Vagina (tissue), 2 donors: ENCODE measurements around the gene GATD1.

Experiments
- POLR2A ChIP-seq, 2 donors: fragments of 450-650 bp; IDR thresholded peaks; one replicate each; pipeline ENCODE4 v1.6.1; 2017; ENCODE audit warnings: antibody characterized with exemption in 2 of 2, mild to moderate bottlenecking in 2 of 2, moderate library complexity in 2 of 2
- POLR2AphosphoS5 ChIP-seq, 2 donors: sonication (generic); formaldehyde crosslinking; IDR thresholded peaks; one replicate each; pipeline ENCODE4 v1.9.0; 2017; ENCODE audit warnings: antibody characterized with exemption in 2 of 2, mild to moderate bottlenecking in 2 of 2, low read depth in 1 of 2; ENCODE audit not compliant: insufficient read depth in 1 of 2
- TF ChIP-seq, protein P1 (sequence below), 3 experiments: fragments of 450-650 bp in 2 of 3; fragments of 200-600 bp in 1 of 3; sonication (generic) in 1 of 3; IDR thresholded peaks; one replicate each; pipeline ENCODE4 v1.5.1; 2017 to 2019; ENCODE audit warnings: antibody characterized with exemption in 3 of 3, mild to moderate bottlenecking in 2 of 3, moderate library complexity in 2 of 3

DNA sequence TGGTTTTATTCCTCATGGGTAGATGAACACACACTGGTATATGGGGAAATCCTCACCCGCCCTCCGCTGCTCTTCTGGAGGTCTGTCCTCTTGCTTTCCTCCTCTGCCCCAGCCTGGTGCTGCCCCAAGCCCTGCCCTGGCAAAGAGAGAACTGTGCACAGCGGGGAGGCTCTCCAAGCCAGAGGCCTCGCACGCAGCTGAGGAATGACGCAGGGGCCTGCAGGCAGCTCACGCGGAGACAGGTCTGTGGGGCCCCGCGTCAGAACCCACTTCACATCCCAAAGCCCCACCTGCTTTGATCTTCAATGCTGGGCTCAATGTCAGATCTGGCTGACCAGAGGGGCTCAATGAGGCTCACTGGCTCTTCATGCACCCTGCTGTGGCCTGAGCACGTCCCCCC is 10.0 kb downstream of the GATD1 start:
- TF ChIP-seq, protein P1, sequence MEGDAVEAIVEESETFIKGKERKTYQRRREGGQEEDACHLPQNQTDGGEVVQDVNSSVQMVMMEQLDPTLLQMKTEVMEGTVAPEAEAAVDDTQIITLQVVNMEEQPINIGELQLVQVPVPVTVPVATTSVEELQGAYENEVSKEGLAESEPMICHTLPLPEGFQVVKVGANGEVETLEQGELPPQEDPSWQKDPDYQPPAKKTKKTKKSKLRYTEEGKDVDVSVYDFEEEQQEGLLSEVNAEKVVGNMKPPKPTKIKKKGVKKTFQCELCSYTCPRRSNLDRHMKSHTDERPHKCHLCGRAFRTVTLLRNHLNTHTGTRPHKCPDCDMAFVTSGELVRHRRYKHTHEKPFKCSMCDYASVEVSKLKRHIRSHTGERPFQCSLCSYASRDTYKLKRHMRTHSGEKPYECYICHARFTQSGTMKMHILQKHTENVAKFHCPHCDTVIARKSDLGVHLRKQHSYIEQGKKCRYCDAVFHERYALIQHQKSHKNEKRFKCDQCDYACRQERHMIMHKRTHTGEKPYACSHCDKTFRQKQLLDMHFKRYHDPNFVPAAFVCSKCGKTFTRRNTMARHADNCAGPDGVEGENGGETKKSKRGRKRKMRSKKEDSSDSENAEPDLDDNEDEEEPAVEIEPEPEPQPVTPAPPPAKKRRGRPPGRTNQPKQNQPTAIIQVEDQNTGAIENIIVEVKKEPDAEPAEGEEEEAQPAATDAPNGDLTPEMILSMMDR (IDR thresholded peaks at IDR 0.05) = no peak
- no peak for TF ChIP-seq POLR2A (IDR thresholded peaks at IDR 0.05)
- TF ChIP-seq POLR2AphosphoS5 (IDR thresholded peaks at IDR 0.05; ENCODE audit: insufficient read depth in 1 of 2, low read depth in 1 of 2) = no peak
